ENCODE data around the gene BSN.

BSN gene

GRCh38 chr3:49534581-49535441 is 19.5 kb upstream of the BSN start:
- DNase-seq (ENCODE audit: extremely low read depth, low read depth) = no peak
- H3K4me3 ChIP-seq (replicated peaks; ENCODE audit: low read depth, low read length) = no peak overlapping the region
- no peak for TF ChIP-seq CTCF (IDR thresholded peaks at IDR 0.05; ENCODE audit: low read depth, low read length, missing control alignments)

GRCh38 chr3:49535971-49536874 is 18.1 kb upstream of the BSN start:
- H3K4me3 ChIP-seq (replicated peaks; ENCODE audit: low read depth, low read length) = no peak overlapping the region
- no peak for TF ChIP-seq CTCF (IDR thresholded peaks at IDR 0.05; ENCODE audit: low read depth, low read length, missing control alignments)
- no peak for DNase-seq (ENCODE audit: extremely low read depth, low read depth)

- DNase-seq (ENCODE audit: extremely low read depth, low read depth) = no peak
- H3K4me3 ChIP-seq (replicated peaks; ENCODE audit: low read depth, low read length) = no peak overlapping the region
- no peak for TF ChIP-seq CTCF (IDR thresholded peaks at IDR 0.05; ENCODE audit: low read depth, low read length, missing control alignments)
These were observed 17.3 kb upstream of the BSN start for GRCh38 chr3:49536875-49537533.

DNA sequence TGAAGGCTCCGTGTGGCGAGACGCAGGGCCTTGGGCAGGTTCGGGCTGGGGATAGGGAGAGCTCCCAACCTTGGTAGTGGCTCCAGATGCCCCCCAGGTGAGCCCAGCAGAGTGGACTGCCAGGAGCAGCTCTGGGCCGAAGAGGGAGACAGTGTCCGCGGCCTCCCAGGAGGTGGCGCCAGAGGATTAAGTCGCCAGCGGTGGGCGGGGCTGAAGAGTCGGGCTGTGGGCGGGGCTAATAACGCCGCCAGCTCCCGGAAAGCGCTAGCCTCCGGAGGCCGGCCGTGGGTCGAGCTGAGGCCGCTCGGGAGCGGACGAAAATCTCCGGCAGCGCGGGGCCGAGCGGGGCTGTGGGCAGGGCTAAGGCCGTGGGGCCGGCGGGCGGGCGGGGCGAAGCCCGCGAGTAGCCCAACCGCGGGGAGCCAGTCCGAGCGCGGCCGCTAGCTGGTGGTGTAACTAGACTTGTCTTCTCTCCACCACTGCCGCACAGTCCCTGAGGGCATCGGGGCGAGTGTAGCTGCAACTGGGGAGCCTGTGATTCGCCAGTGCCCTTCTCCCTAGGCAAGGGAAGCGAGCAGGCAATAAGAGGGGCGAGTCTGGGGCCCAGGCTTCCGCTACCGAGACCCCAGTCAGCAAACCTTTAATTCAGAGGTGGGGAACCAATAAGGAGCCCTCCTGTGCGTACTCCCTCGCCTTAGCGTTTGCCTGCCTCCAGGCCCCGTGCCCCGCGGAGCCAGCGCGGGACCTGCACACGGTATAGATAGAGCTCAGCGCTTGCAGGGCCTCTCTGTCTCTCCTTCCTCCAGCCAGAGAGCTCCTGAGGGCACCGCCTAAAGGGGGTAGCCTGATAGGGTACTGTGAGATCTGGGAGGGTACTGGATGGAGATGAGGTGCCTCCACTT is 14.4 kb upstream of the BSN start:
- peak overlapping the region; percentile 48 for H3K4me3 ChIP-seq (replicated peaks; ENCODE audit: low read depth, low read length)
- DNase-seq (ENCODE audit: extremely low read depth, low read depth) = peak; percentile 63
- TF ChIP-seq CTCF (IDR thresholded peaks at IDR 0.05; ENCODE audit: low read depth, low read length, missing control alignments) = peak; percentile 83

DNA sequence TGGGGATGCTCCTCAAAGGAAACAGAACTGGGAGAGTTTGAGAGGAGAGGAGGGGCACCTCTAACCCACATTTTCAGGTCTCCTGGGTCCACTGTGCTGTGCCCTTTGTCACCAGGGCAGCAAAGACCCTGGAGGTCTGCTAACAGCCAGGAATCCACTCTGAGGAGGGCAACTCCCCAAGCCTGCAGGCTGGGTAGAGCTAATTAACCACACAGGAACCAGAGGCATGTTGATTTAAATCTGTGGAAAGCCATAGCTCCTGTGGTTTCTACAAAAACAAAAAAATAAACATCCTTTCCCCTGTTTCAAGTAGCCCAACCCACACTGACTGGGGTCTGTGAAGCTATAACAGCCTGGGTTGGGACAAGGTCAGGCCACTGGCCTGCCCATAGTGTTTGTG is 2.2 kb upstream of the BSN start:
- no peak for DNase-seq (ENCODE audit: extremely low read depth, low read depth)
- TF ChIP-seq CTCF (IDR thresholded peaks at IDR 0.05; ENCODE audit: low read depth, low read length, missing control alignments) = no peak

DNA sequence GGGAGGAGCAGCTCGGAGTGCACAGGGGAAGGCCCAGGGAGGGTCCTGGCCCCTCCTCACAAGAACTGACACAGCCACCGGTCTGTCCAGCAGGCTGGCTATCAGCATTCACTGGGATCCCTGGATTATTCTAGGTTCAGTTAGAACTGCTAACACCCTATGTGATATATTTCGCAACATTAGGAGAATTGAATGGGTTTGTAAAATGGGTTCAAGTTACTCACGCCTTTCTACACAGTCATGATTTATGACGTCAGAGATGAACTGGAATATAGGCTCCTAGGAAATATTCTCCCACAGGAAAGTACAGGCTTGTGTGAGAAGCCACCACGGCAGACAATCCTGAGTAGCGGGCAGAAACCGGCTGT is 969 bp upstream of the BSN start:
- TF ChIP-seq CTCF (IDR thresholded peaks at IDR 0.05; ENCODE audit: low read depth, low read length, missing control alignments) = no peak
- no peak for DNase-seq (ENCODE audit: extremely low read depth, low read depth)
- H3K4me3 ChIP-seq (replicated peaks; ENCODE audit: low read depth, low read length) = peak overlapping the region; percentile 77

More for the DNA sequence above, 2.2 kb upstream of the BSN start:
- no peak overlapping the region for H3K4me3 ChIP-seq (replicated peaks; ENCODE audit: low read depth, low read length)
